Endothelial cell of umbilical vein (primary cell): ENCODE measurements around the gene LONP2.

Experiments used
- EZH2 ChIP-seq: IDR thresholded peaks from 2 replicates; pipeline ENCODE4 v1.6.1; 2012; ENCODE audit warnings: borderline replicate concordance, low read depth, mild to moderate bottlenecking, moderate library complexity, low read length, inconsistent platforms; ENCODE audit not compliant: severe bottlenecking
- JUN ChIP-seq: IDR thresholded peaks from 2 replicates; pipeline ENCODE4 v1.6.1; 2011; ENCODE audit warnings: borderline replicate concordance, low read depth; ENCODE audit not compliant: insufficient read length, insufficient read depth
- POLR2A ChIP-seq: IDR thresholded peaks from 2 replicates; pipeline ENCODE4 v1.6.1; 2012; ENCODE audit warnings: low read depth, mild to moderate bottlenecking, control low read depth, low read length
- POLR2AphosphoS5 ChIP-seq: IDR thresholded peaks from 2 replicates; pipeline ENCODE4 v1.6.1; 2012; ENCODE audit warnings: low read depth, mild to moderate bottlenecking, control low read depth, low read length, moderate library complexity; ENCODE audit not compliant: insufficient read depth
- TF ChIP-seq, protein P1 (sequence below): IDR thresholded peaks from 2 replicates; pipeline ENCODE4 v1.6.1; 2011; ENCODE audit not compliant: insufficient read depth, insufficient read length
- TF ChIP-seq, protein P2 (sequence below), 2 donors: IDR thresholded peaks; 1 replicate in 1 of 2; 2 replicates in 1 of 2; pipeline ENCODE4 v1.5.1; 2011; ENCODE audit warnings: low read length in 2 of 2, mild to moderate bottlenecking in 2 of 2, moderate library complexity in 2 of 2, control low read depth in 1 of 2, inconsistent platforms in 1 of 2, low read depth in 1 of 2; ENCODE audit not compliant: insufficient read depth in 1 of 2; ENCODE audit errors: extremely low read depth in 1 of 2

DNA sequence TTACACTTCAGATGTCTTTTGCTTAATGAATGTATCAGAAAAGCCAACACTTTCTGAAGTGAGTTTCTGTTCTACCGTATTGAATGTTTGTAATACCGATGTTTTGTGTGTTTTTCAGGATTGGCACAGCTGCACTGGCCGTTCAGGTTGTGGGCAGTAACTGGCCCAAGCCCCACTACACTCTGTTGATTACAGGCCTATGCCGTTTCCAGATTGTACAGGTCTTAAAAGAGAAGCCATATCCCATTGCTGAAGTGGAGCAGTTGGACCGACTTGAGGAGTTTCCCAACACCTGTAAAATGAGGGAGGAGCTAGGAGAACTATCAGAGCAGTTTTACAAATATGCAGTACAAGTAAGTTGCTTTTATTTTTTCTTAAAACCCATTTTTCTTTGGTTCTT lies 7.9 kb downstream of the LONP2 start:
- TF ChIP-seq, protein P1, sequence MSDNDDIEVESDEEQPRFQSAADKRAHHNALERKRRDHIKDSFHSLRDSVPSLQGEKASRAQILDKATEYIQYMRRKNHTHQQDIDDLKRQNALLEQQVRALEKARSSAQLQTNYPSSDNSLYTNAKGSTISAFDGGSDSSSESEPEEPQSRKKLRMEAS: no peak
- TF ChIP-seq, protein P2, sequence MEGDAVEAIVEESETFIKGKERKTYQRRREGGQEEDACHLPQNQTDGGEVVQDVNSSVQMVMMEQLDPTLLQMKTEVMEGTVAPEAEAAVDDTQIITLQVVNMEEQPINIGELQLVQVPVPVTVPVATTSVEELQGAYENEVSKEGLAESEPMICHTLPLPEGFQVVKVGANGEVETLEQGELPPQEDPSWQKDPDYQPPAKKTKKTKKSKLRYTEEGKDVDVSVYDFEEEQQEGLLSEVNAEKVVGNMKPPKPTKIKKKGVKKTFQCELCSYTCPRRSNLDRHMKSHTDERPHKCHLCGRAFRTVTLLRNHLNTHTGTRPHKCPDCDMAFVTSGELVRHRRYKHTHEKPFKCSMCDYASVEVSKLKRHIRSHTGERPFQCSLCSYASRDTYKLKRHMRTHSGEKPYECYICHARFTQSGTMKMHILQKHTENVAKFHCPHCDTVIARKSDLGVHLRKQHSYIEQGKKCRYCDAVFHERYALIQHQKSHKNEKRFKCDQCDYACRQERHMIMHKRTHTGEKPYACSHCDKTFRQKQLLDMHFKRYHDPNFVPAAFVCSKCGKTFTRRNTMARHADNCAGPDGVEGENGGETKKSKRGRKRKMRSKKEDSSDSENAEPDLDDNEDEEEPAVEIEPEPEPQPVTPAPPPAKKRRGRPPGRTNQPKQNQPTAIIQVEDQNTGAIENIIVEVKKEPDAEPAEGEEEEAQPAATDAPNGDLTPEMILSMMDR (IDR thresholded peaks at IDR 0.05; ENCODE audit: extremely low read depth in 1 of 2, insufficient read depth in 1 of 2, low read depth in 1 of 2, low read length in 2 of 2): no peak
- TF ChIP-seq POLR2A: no peak
- no peak for TF ChIP-seq EZH2
- no peak for TF ChIP-seq POLR2AphosphoS5
- TF ChIP-seq JUN: no peak
